ENCODE data around the gene SLC2A10.

DNA sequence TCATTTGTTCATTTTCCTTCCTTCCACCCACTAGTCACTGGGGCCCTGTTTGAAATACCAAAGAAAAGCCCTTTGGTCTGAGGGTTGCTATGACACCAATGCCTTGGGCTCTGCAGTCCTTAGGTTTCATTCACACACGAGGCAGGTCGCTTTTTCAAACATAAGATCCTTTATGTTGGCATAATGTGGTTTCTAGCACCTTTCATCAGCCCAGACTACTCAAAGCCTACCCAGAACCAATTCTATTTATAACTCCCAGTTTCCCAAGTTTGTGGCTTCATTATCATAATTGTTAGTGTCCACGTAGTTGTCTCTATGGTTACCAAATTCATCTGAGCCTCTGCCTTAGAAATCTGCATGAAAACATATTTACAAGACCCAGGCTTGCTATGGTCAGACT, 13.6 kb upstream of the SLC2A10 start:
- TF ChIP-seq, protein P1, sequence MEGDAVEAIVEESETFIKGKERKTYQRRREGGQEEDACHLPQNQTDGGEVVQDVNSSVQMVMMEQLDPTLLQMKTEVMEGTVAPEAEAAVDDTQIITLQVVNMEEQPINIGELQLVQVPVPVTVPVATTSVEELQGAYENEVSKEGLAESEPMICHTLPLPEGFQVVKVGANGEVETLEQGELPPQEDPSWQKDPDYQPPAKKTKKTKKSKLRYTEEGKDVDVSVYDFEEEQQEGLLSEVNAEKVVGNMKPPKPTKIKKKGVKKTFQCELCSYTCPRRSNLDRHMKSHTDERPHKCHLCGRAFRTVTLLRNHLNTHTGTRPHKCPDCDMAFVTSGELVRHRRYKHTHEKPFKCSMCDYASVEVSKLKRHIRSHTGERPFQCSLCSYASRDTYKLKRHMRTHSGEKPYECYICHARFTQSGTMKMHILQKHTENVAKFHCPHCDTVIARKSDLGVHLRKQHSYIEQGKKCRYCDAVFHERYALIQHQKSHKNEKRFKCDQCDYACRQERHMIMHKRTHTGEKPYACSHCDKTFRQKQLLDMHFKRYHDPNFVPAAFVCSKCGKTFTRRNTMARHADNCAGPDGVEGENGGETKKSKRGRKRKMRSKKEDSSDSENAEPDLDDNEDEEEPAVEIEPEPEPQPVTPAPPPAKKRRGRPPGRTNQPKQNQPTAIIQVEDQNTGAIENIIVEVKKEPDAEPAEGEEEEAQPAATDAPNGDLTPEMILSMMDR (optimal IDR thresholded peaks at IDR 0.05 in 1 of 3, IDR thresholded peaks at IDR 0.05 in 1 of 3, conservative IDR thresholded peaks at IDR 0.05 in 1 of 3; ENCODE audit: extremely low read depth in 1 of 3, insufficient read depth in 2 of 3, low read length in 3 of 3): no peak
- no peak for TF ChIP-seq EZH2 (IDR thresholded peaks at IDR 0.05; ENCODE audit: low read length)

Data from keratinocyte (primary cell).